Stimulated activated CD8-positive, alpha-beta memory T cell treated with anti-CD3 and anti-CD28 coated beads, Interleukin-7, amount 100 ng/mL, for 1 hour (primary cell): ENCODE data around the gene CDH20.

ENCODE experiments used
- DNase-seq, 2 donors: peaks; one replicate each; pipeline ENCODE4 v3.0.0-alpha.2; 2020; ENCODE audit warnings: low read depth in 2 of 2

Gene CDH20

DNA sequence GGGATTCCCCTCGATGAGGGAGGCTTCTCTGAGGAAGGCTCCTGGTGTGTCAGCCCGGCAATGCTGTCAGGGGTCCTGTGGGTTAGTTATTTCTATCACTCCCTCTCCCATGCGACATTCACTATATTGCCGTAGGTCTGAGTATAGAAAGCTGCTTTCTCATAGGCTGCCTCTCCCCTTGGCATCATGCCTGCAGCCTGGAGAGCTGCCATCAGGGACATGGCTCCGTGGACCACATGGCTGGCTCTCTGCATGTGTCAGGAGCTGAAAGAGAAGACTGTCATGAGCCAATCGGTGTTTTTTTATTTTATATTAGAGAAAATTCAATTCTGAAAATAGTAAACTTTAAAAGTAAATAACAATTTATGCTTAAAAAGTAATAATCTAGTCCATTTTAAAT, 198.0 kb downstream of the CDH20 start:
- DNase-seq = no peak

DNA sequence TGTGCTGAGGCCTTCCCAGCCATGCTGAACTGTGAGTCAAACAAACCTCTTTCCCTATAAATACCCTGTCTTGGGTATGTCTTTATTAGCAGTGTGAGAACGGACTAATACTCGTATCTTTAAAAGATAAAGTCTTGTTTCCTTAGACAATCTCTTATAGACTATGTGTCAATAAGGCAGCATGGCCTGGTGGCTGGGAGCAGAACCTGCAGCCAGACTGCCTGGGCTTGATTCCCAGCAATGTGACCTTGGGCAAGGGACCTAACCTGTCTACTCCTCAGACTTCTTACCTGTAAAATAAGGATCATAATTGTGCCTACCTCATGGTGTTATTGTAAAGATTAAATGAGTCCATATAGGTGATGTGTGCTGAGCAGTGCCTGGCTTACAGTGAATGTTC, 198.7 kb downstream of the CDH20 start:
- DNase-seq = no peak

DNA sequence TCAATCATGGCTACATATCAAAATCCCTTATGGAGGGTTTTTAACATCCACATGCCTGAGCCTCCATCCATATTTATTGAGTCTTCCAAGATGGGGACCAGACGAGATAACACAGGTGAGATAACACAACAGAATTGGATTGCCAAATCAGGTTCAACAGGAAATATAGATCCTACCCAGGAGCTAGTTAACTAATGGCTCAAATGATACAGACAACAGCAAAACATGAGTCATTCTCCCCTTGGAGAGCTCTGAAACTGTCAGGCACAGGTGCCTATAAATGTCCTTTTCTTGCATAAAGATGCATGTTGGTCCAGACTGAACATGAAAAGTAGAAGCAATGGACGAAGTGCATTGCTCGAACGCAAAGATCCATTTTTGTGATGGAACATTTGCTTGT, 202.2 kb downstream of the CDH20 start:
- no peak for DNase-seq

DNA sequence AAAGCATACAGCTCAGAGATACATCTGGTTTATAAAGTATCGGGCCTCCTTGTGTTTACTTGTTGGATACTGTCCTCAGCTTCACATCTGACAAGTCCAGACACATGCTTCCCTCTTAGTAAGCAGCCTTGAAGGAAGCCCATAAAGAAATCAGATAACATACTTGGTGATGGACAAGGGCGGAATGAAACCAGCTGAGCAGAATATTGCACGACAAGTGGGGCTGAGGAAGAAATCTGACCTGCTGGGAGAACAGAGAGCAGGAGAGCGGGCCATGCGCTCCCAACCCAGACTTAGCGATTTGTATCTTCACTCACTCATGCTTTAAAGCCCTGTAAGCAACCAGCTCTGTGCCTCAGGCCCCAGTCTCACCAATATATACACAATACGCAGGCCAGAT, 208.4 kb downstream of the CDH20 start:
- DNase-seq = no peak

DNA sequence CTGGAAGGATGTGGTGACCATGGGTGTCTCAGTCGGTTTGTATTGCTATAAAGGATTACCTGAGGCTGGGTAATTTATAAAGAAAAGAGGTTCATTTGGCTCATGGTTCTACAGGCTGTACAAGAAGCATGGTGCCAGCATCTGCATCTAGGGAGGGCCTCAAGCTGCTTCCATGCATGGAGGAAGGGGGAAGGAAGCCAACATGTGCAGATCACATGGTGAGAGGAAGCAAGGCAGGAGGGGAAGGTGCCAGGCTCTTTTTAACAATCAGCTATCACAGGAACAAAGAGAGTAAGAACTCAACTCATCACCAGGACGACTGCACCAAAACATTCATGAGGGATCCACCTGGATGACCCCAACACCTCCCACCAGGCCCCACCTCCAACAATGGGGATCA, 209.4 kb downstream of the CDH20 start:
- DNase-seq = no peak

DNA sequence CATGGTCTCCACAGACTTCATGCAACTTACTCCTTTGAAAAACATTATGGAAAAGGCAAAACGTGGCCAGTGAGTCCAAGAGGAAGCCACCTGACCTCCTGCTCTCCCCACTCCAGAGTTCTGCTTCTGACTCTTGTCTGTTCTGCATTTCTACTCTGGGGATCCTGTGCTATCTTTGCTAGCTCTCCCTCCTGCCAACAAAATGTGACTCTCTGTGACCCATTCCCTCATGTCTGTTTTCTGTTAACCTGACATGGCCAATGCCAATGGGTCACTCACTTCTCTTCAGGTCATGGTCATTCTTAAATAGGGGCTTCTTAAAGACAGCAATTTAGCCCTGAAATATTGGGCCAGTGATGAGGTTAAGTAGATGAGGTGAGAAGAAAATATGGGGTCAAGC, 210.3 kb downstream of the CDH20 start:
- no peak for DNase-seq

DNA sequence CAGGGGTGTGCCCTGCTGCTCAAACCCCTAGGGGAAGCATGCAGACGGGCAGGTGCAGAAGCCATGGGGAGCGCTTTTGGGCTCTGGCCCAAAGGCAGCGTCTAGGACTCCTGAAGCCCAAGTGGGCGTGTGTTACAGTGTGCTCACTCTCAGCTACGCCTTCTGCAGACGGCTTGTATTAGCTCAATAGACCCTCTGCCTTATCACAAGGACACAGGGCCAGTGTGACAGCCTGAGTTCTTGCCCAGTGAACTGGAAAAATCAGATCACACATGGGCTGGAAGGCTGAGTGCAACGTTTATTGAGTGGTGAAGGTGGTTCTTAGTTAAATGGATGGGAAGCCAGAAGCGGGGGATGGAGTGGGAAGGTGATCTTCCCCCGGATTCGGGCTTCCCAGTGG, 210.9 kb downstream of the CDH20 start:
- no peak for DNase-seq

DNA sequence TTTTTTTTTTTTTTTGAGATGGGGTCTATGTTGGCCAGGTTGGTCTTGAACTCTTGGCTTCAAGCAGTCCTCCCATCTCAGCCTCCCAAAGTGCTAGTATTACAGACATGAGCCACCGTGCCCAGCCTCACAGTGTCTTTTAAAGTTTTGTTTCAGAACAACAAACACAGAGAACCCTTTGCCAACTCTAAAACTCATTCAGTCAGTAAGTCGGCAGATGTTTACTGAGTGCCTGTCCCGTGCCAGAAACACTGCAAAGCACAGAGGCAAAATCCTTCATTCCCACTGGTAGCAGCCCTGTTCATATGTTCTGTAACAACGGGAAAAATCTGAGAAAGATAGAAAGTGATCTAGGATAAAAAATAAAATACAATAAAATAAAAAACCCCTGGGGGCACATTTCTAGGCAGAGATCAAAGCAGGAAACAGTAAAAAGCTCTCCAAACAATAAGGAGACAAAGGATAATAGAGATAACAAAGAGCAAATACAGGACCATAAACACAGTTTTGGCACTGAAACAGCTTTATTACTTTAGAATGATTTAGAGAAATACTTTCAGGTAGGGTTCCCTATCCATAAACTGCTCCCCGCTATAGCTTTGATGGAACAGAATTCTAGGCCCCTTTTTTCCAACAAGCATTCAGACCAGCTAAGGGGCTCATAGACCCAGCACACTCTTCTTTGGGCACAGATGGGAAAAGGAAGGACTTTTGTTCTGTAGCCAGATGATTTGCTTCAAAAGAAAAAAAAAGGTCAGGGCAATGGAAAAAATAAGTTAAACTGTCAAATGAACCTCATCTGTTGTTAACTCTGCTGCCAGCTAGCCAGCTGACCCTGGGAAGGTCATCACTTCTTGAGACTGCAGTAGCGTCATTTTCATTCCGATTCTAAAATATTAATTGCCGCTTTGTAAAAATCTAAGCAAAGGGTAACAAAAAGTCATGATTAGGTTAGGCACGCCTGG, 212.3 kb downstream of the CDH20 start:
- no peak for DNase-seq

DNA sequence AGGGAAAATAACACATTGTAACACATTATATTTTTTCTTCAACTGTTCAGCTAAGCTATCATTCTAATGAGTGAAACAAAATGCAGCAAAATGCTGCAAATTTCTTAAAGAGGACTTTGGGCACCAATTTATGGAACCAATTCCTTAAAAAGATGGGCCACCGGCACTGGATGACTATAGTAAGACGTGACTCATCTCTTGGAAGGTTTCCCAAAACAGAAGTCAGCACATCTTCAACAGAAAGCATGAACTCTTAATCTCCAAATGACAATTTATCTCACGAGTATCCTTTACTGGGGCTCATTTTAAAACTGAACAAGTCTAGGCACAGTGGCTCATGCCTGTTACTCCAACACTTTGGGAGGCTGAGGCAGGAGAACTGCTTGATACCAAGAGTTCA, 213.4 kb downstream of the CDH20 start:
- no peak for DNase-seq

DNA sequence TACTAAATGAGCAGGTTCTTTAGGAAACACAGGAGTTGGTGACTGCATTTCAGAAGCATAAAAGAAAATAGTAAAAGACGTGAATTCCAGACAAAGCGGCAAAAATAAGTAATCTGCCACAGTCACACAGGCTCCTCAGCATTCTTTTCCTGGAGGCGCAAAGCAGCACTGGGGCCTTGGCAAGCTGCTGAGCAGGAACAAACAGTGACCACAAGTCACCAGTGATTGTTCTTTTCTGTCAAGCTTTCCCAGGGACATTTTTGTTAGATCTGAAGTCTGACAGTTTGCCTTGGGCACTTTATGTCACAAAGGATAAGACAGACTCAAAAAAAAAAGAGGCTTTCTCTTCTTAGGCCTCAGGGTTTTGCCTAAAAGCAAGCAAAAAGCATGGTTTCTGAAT, 216.2 kb downstream of the CDH20 start:
- no peak for DNase-seq

DNA sequence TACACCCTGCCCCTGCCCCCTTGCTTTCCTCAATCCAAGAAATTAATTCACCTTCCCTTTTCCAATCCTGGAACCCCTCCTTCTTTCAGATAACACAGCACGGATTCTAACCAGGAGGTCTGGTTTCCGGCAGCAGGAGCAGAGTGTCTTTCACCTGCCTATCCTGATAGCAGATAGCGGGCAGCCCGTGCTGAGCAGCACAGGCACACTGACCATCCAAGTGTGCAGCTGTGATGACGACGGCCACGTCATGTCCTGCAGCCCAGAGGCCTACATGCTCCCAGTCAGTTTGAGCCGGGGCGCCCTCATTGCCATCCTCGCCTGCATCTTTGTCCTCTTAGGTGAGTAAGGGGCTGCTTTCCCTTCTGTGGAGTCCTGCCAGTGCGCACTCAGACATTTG, 216.7 kb downstream of the CDH20 start:
- DNase-seq = no peak

DNA sequence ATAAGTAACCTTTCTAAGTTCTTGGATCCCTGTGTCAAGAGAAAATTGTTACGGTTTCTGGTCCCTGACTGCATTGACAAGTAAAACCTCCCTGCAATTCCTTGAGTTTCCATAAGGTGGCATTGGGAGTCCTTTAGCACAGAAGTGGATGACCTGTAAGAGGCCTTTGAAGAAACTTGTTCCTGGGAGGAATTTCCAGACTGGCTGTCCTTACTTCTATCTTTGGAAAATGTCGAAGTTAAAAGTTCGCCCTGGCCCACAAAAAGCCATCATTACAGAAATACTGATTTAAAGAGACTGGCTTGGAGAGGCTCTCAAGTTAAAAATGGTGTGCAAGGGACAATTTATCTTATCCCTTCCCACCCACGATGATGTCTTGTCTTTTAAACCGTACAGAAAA, 218.4 kb downstream of the CDH20 start:
- no peak for DNase-seq

DNA sequence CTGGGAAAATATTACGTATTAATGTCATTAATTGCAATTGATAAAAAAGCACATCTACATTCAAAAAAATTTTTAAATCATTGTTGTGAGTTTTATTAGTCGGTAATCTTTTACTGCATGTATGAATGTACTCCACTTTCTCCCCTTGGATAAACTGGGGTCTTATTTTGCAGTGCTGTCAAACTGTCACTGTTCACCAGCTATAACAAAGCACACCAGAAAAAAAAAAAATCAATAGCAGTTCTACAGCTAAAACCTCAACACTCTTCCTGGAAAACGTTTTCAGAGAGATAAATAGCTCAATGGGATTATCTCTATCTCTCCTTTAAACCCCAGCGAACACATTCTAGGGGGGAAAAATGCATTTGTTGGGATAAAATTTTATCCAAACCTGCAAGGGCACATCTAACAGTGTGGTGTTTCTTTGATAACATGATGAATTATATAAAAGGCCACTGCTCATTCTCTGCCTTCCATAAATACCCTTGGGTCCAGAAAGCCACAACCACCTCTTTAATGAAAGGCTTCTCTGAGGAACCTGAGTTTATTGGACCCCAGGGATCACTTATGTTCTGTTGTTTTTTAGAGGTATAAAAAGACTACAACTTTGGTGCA, 219.9 kb downstream of the CDH20 start:
- DNase-seq = no peak

DNA sequence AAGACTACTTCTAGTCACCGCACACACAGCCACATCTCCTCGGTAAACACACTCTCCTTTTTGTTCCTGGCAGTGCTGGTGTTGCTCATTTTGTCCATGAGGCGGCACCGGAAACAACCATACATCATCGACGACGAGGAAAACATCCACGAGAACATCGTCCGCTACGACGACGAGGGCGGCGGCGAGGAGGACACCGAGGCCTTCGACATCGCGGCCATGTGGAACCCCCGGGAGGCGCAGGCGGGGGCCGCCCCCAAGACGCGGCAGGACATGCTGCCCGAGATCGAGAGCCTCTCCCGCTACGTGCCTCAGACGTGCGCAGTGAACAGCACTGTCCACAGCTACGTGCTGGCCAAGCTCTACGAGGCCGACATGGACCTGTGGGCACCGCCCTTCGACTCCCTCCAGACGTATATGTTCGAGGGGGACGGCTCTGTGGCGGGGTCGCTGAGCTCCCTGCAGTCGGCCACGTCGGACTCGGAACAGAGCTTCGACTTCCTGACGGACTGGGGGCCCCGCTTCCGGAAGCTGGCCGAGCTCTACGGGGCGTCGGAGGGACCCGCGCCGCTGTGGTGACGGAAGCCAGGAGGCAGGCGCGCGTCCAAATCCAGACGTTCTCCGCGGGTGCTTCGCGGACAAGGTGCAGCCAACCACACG, 221.0 kb downstream of the CDH20 start:
- DNase-seq = no peak

DNA sequence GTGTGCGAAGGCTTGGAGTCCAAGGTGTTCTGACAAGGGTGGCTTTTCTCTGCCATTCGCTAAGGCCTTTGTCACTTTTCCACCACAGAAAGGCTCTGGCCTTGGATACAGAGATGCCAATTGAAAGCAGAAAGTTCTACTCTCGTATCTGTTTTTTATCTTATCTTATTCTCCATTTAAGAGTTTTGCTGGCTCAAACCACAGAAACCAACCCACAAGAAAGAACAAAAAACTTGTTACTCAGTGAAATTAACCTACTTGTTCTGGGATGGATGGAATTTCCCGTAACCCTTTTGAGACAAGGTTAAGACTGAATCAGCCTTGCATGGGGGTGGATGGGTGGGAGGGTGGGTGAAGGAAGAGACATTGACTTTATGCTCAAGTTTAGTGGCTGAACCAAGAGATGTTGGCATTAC, 221.7 kb downstream of the CDH20 start:
- DNase-seq = no peak

DNA sequence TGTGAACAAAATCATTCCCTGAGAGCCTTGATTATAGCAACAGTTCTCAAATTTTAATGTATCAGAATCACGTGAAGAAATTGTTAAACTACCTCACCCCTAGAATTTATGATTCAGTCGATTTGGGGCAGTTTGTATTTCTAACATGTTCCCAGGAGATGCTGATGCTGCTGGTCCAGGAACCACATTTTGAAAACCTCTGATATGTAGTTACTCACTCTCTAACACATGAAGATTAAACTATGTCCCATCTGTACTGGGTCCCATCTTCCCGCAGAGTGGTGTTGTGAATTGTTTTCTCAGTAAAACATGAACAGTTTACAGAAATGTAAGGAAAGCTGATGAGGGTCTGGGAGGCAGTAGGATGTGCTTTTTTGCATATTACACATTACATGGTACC, 223.1 kb downstream of the CDH20 start:
- DNase-seq = no peak

DNA sequence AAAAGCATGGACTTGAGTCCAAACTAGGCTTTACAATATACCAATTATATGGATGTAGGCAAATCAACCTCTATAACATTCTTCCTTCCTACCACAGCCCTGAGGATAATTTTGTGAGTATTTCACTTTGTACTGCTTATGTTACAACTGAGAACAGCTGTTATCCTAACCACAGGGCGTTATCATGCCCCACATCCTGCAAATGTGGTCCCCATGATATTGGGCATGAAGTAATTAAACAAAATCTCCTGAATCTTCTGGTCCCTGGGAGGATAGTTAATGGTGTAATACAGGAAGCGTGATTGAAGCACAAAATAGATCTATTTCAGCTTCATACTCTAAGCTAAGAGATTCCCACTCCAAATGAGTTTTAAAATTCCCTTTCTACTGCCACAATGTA, 223.6 kb downstream of the CDH20 start:
- DNase-seq = no peak

DNA sequence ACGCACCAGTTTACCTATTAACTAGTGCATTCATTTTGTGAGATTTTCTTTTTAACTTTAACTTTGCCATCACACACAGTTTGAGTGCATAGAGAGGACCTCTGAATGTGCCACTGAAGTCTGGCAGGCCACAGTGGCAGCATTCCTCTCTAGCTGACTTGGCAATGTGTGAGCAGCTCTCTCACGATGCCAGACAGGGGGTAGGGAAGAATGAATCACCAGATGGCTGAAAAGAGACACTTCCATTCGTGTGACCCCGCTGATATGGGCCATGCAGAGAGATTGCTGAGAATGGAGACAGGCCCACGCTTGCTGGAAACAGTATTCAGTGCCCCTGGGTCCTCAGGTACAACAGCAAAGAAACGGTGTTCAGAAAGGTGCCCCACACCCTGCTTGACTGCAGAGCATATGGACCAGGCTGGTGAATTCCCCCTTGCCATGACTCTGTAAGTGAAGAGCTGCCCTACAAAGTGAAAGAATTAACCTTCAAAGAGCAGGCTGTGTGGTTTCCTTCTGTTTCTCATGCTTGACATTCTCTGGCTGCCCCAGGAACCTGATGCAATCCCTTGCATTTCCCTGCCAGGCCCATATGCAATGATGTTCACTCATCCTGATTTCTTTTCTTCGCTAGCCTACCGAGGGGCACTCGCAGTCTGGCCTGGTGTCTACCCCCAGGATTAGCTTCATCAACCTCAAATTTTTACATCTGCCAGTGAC, 236.1 kb downstream of the CDH20 start:
- no peak for DNase-seq

DNA sequence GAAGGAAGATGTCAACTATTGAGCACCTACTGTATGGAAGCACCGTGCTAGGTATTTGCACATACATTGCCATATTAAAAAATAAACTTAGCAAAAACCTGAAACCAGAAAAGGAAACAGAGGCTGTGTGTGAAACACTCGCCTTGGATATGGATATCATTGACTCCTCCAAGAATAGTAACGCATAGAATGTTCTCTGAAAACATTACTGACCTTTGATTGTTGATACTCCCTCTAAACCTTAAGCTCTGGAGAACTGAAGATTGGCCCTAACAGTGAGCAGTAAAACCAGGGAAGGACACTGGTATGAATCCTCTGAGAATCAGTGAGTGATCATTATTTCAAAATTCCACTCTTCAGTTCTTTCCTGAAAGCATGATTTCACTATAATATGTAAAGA, 236.8 kb downstream of the CDH20 start:
- DNase-seq = no peak

DNA sequence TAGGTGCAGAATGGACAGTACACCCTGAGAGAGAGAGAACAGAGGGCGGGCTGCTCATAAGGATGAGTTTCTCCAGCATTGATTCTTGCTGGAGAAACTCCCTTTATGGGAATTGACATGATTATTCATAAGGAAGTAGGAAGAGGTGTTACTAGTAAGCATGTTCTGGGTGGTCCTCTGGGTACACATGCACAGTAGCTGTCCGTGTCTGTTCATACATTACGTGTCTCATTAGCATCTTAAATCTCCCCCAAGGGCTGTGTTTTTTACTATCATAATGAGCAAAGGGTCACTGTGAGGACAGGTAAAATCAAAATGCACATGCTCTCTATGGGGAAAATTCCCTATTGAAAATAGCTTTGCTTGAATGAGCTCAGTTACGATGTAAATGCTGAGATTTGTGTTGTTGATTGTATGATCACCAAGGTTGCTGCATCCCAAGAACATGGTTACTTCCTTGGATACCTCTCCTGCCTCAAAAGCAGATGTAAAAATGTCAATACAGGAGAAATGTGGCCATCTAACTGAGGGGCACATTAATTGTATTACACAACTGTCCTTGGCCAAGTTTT, 238.9 kb downstream of the CDH20 start:
- no peak for DNase-seq

DNA sequence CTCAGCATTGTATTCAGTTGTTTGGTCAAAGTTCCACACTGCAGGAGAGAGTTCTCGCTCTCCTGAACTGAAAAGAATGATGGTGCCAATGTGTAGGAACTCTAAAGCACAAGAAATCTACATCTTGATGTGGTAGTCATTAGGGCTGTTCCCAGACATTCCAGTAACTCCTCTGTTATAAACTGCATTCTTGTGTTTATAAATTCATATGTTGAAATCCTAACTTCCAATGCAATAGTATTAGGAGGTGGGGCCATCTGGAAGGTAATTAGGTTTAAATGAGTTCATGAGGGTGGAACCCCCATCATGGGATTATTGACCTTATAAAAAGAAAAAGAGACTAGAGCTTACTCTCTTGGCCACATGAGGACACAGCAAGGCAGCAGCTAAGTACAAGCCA, 239.6 kb downstream of the CDH20 start:
- no peak for DNase-seq

DNA sequence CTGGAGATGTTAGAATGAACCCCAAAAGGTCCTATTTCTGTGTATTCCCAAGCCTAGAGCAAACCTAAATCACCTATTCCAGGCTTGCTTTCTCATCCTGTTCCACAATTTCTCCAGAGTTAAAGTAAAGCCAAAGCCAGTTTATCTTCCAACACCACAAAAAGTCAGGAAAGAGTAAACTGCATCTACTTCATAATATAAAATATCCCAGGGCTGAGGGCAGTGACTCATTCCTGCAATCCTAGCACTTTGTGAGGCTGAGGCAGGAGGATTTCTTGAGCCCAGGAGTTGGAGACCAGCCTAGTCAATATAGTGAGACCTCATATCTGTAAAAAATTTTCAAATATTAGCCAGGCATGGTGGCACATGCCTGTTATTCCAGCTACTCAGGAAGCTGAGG, 241.4 kb downstream of the CDH20 start:
- no peak for DNase-seq
